ENCODE data around the gene SSBP3. TPM values are rescaled to one million over a fixed set of nuclear protein-coding genes. Genes with fewer than 3 reads are reported as not detected.

SSBP3 gene
- total RNA-seq, 1 experiment from 2014 or later = 115 TPM

DNA sequence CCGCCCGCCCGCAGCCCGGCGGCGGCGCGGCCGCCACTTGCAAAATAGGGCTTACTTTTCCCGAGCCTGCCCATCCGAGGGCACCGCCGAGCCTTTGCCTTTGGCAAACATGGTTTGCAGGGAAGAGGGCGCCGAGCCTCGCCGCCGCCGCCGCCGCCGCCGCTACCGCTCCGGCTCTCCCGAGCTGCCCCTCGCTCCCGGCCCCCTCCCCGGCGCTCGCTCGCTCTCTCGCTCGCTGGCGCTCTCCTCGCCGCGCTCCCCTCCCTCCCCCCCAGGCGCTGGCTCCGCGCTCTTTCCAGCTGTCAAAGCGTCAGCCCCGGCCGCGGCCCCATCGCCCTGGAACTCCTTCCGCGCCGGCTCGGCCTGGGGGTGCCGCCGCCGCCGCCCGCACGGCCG is 298 bp downstream of the SSBP3 start:
- peaks cover 6% of the 10 kb centered on the region; the same call in 1 of the 2 replicates for H3K27me3 Mint-ChIP-seq (ENCODE audit: low read depth)
- H3K4me3 Mint-ChIP-seq = no peak overlapping the region
- H3K36me3 Mint-ChIP-seq = peaks cover 26% of the 10 kb centered on the region
- H3K4me1 Mint-ChIP-seq = peaks cover 69% of the 10 kb centered on the region
- no peak overlapping the region for H3K27ac Mint-ChIP-seq
- peak; percentile 0 for ATAC-seq
- ChIA-PET POLR2A (interaction anchor here (1.0 to 2.6 kb wide), 10 partner anchors 27 to 206 kb away, joined by 3 to 127 read pairs (median 6); partner anchors contain the start of genes CYB5RL and MRPL37), CTCF (interaction anchor here (0.6 to 5.6 kb wide), 7 partner anchors 50 to 395 kb away, joined by 3 to 145 read pairs (median 5); partner anchors contain the start of gene TTC22)
- TF ChIP-seq, protein P1, sequence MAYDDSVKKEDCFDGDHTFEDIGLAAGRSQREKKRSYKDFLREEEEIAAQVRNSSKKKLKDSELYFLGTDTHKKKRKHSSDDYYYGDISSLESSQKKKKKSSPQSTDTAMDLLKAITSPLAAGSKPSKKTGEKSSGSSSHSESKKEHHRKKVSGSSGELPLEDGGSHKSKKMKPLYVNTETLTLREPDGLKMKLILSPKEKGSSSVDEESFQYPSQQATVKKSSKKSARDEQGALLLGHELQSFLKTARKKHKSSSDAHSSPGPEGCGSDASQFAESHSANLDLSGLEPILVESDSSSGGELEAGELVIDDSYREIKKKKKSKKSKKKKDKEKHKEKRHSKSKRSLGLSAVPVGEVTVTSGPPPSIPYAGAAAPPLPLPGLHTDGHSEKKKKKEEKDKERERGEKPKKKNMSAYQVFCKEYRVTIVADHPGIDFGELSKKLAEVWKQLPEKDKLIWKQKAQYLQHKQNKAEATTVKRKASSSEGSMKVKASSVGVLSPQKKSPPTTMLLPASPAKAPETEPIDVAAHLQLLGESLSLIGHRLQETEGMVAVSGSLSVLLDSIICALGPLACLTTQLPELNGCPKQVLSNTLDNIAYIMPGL (CRISPR knock-in tag; IDR thresholded peaks at IDR 0.05) = no peak
- TF ChIP-seq SMAD3 (CRISPR knock-in tag; IDR thresholded peaks at IDR 0.05; ENCODE audit: borderline replicate concordance) = no peak
- no peak for TF ChIP-seq PRRX2 (CRISPR knock-in tag; IDR thresholded peaks at IDR 0.05)
- TF ChIP-seq ZNF138 (CRISPR knock-in tag; conservative IDR thresholded peaks at IDR 0.05) = no peak
- TF ChIP-seq ZNF416 (CRISPR knock-in tag; IDR thresholded peaks at IDR 0.05) = no peak
- TF ChIP-seq ZNF121 (CRISPR knock-in tag; IDR thresholded peaks at IDR 0.05) = no peak
- TF ChIP-seq, protein P2, sequence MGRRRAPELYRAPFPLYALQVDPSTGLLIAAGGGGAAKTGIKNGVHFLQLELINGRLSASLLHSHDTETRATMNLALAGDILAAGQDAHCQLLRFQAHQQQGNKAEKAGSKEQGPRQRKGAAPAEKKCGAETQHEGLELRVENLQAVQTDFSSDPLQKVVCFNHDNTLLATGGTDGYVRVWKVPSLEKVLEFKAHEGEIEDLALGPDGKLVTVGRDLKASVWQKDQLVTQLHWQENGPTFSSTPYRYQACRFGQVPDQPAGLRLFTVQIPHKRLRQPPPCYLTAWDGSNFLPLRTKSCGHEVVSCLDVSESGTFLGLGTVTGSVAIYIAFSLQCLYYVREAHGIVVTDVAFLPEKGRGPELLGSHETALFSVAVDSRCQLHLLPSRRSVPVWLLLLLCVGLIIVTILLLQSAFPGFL (CRISPR knock-in tag; IDR thresholded peaks at IDR 0.05; ENCODE audit: borderline replicate concordance) = no peak
- no peak for TF ChIP-seq NR1H2 (CRISPR knock-in tag; IDR thresholded peaks at IDR 0.05)
- no peak for TF ChIP-seq NFE2L1 (CRISPR knock-in tag; IDR thresholded peaks at IDR 0.05)
- TF ChIP-seq MYBL2 (CRISPR knock-in tag; IDR thresholded peaks at IDR 0.05) = no peak
- TF ChIP-seq, protein P3, sequence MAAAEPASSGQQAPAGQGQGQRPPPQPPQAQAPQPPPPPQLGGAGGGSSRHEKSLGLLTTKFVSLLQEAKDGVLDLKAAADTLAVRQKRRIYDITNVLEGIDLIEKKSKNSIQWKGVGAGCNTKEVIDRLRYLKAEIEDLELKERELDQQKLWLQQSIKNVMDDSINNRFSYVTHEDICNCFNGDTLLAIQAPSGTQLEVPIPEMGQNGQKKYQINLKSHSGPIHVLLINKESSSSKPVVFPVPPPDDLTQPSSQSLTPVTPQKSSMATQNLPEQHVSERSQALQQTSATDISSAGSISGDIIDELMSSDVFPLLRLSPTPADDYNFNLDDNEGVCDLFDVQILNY (CRISPR knock-in tag; IDR thresholded peaks at IDR 0.05) = no peak
- TF ChIP-seq, protein P4, sequence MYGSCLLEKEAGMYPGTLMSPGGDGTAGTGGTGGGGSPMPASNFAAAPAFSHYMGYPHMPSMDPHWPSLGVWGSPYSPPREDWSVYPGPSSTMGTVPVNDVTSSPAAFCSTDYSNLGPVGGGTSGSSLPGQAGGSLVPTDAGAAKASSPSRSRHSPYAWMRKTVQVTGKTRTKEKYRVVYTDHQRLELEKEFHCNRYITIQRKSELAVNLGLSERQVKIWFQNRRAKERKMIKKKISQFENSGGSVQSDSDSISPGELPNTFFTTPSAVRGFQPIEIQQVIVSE (CRISPR knock-in tag; IDR thresholded peaks at IDR 0.05; ENCODE audit: borderline replicate concordance) = no peak
- no peak for TF ChIP-seq FOXK1 (CRISPR knock-in tag; IDR thresholded peaks at IDR 0.05)
- no peaks in the 10 kb centered on the region for H3K9me3 Mint-ChIP-seq
- no peak for DNase-seq (ENCODE audit: low spot score)

DNA sequence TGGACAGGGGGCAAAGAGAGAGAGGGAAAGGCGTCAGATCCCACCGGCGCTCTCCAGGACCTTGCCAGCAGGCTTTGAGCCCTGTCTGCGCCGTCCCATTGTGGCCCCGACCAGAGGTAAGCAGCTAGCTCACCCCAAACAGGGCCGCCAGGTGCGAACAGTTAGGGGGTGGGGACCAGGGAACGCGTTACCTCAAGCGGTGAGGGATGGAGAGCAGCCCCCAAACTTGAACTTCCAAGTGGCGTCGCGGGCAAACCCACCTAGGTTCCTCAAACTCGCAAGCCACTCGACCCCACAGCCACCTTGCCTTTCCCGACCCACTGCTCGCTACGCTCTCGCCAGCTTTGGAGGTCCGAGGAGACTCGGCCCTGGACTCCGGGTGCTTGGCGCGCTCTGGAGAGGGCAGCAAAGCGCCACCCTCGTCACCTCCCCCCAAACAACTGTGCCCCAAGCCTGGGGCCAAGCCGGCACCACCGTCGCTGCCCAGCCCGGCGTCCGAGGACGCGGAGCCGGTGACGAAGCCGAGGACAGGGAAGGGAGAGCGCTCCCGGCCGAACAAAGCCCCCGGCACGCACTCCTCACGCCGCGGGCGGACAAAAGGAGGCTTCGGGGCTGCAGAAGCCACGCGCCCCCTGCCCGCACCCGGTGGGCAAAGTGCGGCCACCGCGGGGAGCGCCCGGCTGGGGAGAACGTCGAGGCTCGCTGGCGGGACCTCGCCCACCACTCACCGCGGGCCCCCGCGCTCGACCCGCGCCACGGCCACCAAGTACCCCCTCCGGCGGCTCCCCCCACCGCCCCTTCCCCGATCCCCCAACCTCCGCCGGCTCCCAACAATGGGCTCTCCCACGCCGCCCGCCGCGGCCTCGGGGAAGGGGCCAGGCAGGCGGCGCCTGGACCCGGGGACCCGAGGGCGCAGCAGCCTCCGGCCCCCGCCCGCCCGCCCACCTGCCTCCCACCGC is 976 bp downstream of the SSBP3 start:
- Mint-ChIP-seq H3K9me3 (no peaks in the 10 kb centered on the region), H3K36me3 (peaks cover 32% of the 10 kb centered on the region), H3K27ac (no peak overlapping the region), H3K4me3 (peak overlapping the region; percentile 70), H3K4me1 (peaks cover 63% of the 10 kb centered on the region), H3K27me3 (ENCODE audit: low read depth) (peaks cover under 1% of the 10 kb centered on the region; the same call in 1 of the 2 replicates)
- DNase-seq (ENCODE audit: low spot score) (peak; percentile 44), ATAC-seq (peak; percentile 1; the same call in 1 of the 2 replicates)
- ChIA-PET CTCF (interaction anchor here (0.6 to 5.6 kb wide), 8 partner anchors 60 to 283 kb away, joined by 3 to 145 read pairs (median 4); no protein-coding TSS in a partner anchor), POLR2A (interaction anchor here (0.6 to 2.6 kb wide), 6 partner anchors 59 to 208 kb away, joined by 3 to 127 read pairs (median 5); no protein-coding TSS in a partner anchor)
- TF ChIP-seq, protein P5, sequence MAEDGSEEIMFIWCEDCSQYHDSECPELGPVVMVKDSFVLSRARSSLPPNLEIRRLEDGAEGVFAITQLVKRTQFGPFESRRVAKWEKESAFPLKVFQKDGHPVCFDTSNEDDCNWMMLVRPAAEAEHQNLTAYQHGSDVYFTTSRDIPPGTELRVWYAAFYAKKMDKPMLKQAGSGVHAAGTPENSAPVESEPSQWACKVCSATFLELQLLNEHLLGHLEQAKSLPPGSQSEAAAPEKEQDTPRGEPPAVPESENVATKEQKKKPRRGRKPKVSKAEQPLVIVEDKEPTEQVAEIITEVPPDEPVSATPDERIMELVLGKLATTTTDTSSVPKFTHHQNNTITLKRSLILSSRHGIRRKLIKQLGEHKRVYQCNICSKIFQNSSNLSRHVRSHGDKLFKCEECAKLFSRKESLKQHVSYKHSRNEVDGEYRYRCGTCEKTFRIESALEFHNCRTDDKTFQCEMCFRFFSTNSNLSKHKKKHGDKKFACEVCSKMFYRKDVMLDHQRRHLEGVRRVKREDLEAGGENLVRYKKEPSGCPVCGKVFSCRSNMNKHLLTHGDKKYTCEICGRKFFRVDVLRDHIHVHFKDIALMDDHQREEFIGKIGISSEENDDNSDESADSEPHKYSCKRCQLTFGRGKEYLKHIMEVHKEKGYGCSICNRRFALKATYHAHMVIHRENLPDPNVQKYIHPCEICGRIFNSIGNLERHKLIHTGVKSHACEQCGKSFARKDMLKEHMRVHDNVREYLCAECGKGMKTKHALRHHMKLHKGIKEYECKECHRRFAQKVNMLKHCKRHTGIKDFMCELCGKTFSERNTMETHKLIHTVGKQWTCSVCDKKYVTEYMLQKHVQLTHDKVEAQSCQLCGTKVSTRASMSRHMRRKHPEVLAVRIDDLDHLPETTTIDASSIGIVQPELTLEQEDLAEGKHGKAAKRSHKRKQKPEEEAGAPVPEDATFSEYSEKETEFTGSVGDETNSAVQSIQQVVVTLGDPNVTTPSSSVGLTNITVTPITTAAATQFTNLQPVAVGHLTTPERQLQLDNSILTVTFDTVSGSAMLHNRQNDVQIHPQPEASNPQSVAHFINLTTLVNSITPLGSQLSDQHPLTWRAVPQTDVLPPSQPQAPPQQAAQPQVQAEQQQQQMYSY (CRISPR knock-in tag; IDR thresholded peaks at IDR 0.05) = 0 out of 2 replicates have a peak, but pooled peaks have one; percentile 26
- TF ChIP-seq RELA (CRISPR knock-in tag; IDR thresholded peaks at IDR 0.05; ENCODE audit: borderline replicate concordance) (peak; percentile 47; the same call in 1 of the 2 replicates), NFYB (CRISPR knock-in tag; conservative IDR thresholded peaks at IDR 0.05; ENCODE audit: low read depth) (no peak), KAT7 (CRISPR knock-in tag; IDR thresholded peaks at IDR 0.05; ENCODE audit: borderline replicate concordance) (0 out of 2 replicates have a peak, but pooled peaks have one; percentile 33), ZNF232 (CRISPR knock-in tag; IDR thresholded peaks at IDR 0.05) (no peak), FOXP1 (CRISPR knock-in tag; IDR thresholded peaks at IDR 0.05; ENCODE audit: borderline replicate concordance) (no peak; the same call in 1 of the 2 replicates)
- TF ChIP-seq, protein P6, sequence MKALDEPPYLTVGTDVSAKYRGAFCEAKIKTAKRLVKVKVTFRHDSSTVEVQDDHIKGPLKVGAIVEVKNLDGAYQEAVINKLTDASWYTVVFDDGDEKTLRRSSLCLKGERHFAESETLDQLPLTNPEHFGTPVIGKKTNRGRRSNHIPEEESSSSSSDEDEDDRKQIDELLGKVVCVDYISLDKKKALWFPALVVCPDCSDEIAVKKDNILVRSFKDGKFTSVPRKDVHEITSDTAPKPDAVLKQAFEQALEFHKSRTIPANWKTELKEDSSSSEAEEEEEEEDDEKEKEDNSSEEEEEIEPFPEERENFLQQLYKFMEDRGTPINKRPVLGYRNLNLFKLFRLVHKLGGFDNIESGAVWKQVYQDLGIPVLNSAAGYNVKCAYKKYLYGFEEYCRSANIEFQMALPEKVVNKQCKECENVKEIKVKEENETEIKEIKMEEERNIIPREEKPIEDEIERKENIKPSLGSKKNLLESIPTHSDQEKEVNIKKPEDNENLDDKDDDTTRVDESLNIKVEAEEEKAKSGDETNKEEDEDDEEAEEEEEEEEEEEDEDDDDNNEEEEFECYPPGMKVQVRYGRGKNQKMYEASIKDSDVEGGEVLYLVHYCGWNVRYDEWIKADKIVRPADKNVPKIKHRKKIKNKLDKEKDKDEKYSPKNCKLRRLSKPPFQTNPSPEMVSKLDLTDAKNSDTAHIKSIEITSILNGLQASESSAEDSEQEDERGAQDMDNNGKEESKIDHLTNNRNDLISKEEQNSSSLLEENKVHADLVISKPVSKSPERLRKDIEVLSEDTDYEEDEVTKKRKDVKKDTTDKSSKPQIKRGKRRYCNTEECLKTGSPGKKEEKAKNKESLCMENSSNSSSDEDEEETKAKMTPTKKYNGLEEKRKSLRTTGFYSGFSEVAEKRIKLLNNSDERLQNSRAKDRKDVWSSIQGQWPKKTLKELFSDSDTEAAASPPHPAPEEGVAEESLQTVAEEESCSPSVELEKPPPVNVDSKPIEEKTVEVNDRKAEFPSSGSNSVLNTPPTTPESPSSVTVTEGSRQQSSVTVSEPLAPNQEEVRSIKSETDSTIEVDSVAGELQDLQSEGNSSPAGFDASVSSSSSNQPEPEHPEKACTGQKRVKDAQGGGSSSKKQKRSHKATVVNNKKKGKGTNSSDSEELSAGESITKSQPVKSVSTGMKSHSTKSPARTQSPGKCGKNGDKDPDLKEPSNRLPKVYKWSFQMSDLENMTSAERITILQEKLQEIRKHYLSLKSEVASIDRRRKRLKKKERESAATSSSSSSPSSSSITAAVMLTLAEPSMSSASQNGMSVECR (CRISPR knock-in tag; IDR thresholded peaks at IDR 0.05; ENCODE audit: borderline replicate concordance) = peak; percentile 46; the same call in 1 of the 2 replicates

Data from WTC11 (cell line).